ENCODE results near the gene PLEKHM3. TPM values are rescaled to one million over a fixed set of nuclear protein-coding genes. Genes with fewer than 3 reads are reported as not detected.

Gene PLEKHM3
- total and polyA plus RNA-seq, 4 donors = 15.6 to 34.5 (median 18.3) TPM

GRCh38 chr2:207784898-207785297 lies 240.4 kb downstream of the PLEKHM3 start:
- H3K4me1 ChIP-seq (ENCODE audit: control insufficient read depth, insufficient read depth, low read length) = no peaks in the 10 kb centered on the region
- H3K9me3 ChIP-seq (ENCODE audit: control insufficient read depth, insufficient read depth, low read length) = no peaks in the 10 kb centered on the region
- H3K4me3 ChIP-seq (ENCODE audit: low read depth, low read length) = no peak overlapping the region
- H3K27ac ChIP-seq (ENCODE audit: low read depth, low read length) = no peak overlapping the region
- 100% methylated on average over 4 of the region's 5 CpGs for WGBS (ENCODE audit: insufficient coverage)
- no peaks in the 10 kb centered on the region for H3K36me3 ChIP-seq (ENCODE audit: control insufficient read depth, insufficient read depth, low read length)
- no peaks in the 10 kb centered on the region for H3K27me3 ChIP-seq (ENCODE audit: control insufficient read depth, insufficient read depth, low read length)
- no peak for DNase-seq (ENCODE audit: low read depth in 4 of 6, low spot score in 6 of 6)

GRCh38 chr2:207783514-207783913 lies 241.8 kb downstream of the PLEKHM3 start:
- H3K27ac ChIP-seq (ENCODE audit: low read depth, low read length) = no peak overlapping the region
- H3K27me3 ChIP-seq (ENCODE audit: control insufficient read depth, insufficient read depth, low read length) = no peaks in the 10 kb centered on the region
- H3K9me3 ChIP-seq (ENCODE audit: control insufficient read depth, insufficient read depth, low read length) = no peaks in the 10 kb centered on the region
- no CpG with 5 or more reads among the region's 2 CpGs for WGBS (ENCODE audit: insufficient coverage)
- DNase-seq (ENCODE audit: low read depth in 4 of 6, low spot score in 6 of 6) = no peak
- H3K36me3 ChIP-seq (ENCODE audit: control insufficient read depth, insufficient read depth, low read length) = no peaks in the 10 kb centered on the region
- no peak overlapping the region for H3K4me3 ChIP-seq (ENCODE audit: low read depth, low read length)
- H3K4me1 ChIP-seq (ENCODE audit: control insufficient read depth, insufficient read depth, low read length) = no peaks in the 10 kb centered on the region

DNA sequence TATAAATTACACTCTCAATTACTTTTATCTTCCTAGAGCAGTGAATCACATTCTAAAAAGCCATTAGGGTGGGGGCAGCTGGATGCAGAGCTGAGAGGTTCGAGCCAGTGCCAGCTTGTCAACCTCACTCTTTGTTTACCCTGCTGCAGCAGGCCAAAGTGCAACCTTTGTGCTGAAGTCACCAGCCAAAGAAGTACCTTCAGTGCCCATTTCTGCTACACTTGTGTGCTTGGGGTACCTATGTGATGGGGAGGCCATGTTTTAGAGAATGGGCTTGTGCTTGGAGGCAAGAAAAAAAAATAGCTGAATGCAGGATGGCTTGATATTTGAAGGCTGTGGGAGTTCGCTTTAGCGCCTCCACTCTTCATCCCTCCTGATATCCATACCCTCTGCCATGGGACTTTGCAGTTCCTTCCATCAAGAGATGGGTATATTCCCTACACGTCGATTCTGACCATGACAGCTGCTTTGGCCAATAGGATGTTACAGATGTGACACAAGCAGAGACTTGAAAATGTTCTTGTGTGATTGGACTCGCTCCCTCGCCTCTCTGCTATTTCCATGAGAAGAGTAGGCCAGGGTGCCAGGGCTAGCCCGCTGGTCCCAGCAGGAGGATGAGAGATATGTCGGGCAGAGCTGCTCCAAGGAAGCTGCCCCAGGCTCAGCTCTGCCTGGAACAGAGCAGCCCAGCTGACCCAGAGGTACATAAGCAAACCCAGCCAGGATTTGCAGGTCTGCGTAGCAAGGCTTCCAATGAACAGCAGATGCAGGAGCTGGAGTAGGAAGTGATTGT lies 242.9 kb downstream of the PLEKHM3 start:
- H3K27me3 ChIP-seq (ENCODE audit: control insufficient read depth, insufficient read depth, low read length) = no peaks in the 10 kb centered on the region
- no peak overlapping the region for H3K4me3 ChIP-seq (ENCODE audit: low read depth, low read length)
- 80% methylated on average over 8 of the region's 10 CpGs for WGBS (ENCODE audit: insufficient coverage)
- H3K9me3 ChIP-seq (ENCODE audit: control insufficient read depth, insufficient read depth, low read length) = no peaks in the 10 kb centered on the region
- H3K27ac ChIP-seq (ENCODE audit: low read depth, low read length) = no peak overlapping the region
- H3K36me3 ChIP-seq (ENCODE audit: control insufficient read depth, insufficient read depth, low read length) = no peaks in the 10 kb centered on the region
- H3K4me1 ChIP-seq (ENCODE audit: control insufficient read depth, insufficient read depth, low read length) = no peaks in the 10 kb centered on the region
- DNase-seq (ENCODE audit: low read depth in 4 of 6, low spot score in 6 of 6) = no peak

DNA sequence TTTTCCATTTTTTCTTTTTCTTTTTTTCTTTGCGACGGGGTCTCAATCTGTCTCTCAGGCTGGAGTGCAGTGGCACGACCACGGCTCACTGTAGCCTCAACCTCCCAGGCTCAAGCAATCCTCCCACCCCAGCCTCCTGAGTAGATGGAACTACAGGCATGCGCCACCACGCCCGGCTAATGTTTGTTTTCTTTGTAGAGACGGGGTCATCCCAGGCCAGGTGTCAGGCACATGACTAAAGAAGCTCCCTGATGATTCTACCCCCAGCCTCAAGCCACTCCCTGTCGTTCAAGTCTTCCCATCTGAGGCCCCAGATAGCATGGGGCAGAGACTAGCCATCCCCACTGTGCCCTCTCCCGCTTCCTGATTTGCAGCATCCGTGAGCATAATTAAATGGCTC lies 245.8 kb downstream of the PLEKHM3 start:
- H3K4me1 ChIP-seq (ENCODE audit: control insufficient read depth, insufficient read depth, low read length) = no peaks in the 10 kb centered on the region
- no peaks in the 10 kb centered on the region for H3K36me3 ChIP-seq (ENCODE audit: control insufficient read depth, insufficient read depth, low read length)
- no peaks in the 10 kb centered on the region for H3K9me3 ChIP-seq (ENCODE audit: control insufficient read depth, insufficient read depth, low read length)
- DNase-seq (ENCODE audit: low read depth in 4 of 6, low spot score in 6 of 6) = no peak
- H3K27me3 ChIP-seq (ENCODE audit: control insufficient read depth, insufficient read depth, low read length) = no peaks in the 10 kb centered on the region
- H3K27ac ChIP-seq (ENCODE audit: low read depth, low read length) = no peak overlapping the region
- 68% methylated on average over 5 of the region's 11 CpGs for WGBS (ENCODE audit: insufficient coverage)
- no peak overlapping the region for H3K4me3 ChIP-seq (ENCODE audit: low read depth, low read length)

GRCh38 chr2:207778298-207778882 lies 246.9 kb downstream of the PLEKHM3 start:
- Histone ChIP-seq H3K27me3 (ENCODE audit: control insufficient read depth, insufficient read depth, low read length) (no peaks in the 10 kb centered on the region), H3K27ac (ENCODE audit: low read depth, low read length) (no peak overlapping the region), H3K4me1 (ENCODE audit: control insufficient read depth, insufficient read depth, low read length) (no peaks in the 10 kb centered on the region), H3K4me3 (ENCODE audit: low read depth, low read length) (no peak overlapping the region), H3K36me3 (ENCODE audit: control insufficient read depth, insufficient read depth, low read length) (no peaks in the 10 kb centered on the region), H3K9me3 (ENCODE audit: control insufficient read depth, insufficient read depth, low read length) (no peaks in the 10 kb centered on the region)
- WGBS (ENCODE audit: insufficient coverage) = no CpG with 5 or more reads among the region's 4 CpGs
- no peak for DNase-seq (ENCODE audit: low read depth in 4 of 6, low spot score in 6 of 6)

- H3K9me3 ChIP-seq (ENCODE audit: control insufficient read depth, insufficient read depth, low read length) = no peaks in the 10 kb centered on the region
- no peak overlapping the region for H3K27ac ChIP-seq (ENCODE audit: low read depth, low read length)
- WGBS (ENCODE audit: insufficient coverage) = 87% methylated on average over 3 of the region's 6 CpGs
- H3K36me3 ChIP-seq (ENCODE audit: control insufficient read depth, insufficient read depth, low read length) = no peaks in the 10 kb centered on the region
- H3K27me3 ChIP-seq (ENCODE audit: control insufficient read depth, insufficient read depth, low read length) = no peaks in the 10 kb centered on the region
- H3K4me3 ChIP-seq (ENCODE audit: low read depth, low read length) = no peak overlapping the region
- DNase-seq (ENCODE audit: low read depth in 4 of 6, low spot score in 6 of 6) = no peak
- H3K4me1 ChIP-seq (ENCODE audit: control insufficient read depth, insufficient read depth, low read length) = no peaks in the 10 kb centered on the region
These were observed 248.2 kb downstream of the PLEKHM3 start for GRCh38 chr2:207777124-207777523.

DNA sequence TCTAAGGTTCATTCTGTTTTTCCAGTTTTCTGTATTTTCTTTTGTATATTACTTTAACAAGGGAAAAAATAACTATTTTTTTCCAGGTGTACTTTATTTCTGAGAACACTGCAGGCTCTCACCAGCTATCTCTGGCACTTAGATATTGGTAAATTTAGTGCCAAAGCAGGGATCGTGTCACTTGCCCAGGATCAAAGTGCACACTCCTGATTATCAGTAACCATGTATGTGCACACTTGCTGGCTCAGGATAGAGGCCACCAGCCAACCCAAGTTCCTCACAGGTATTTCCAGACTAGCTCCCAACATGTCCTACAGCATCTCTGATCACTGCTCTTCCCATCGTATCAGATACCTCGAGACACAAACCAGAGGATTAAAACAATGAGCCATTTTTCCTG lies 249.9 kb downstream of the PLEKHM3 start:
- 83% methylated on average over 1 of the region's 3 CpGs for WGBS (ENCODE audit: insufficient coverage)
- no peak for DNase-seq (ENCODE audit: low read depth in 4 of 6, low spot score in 6 of 6)
- Histone ChIP-seq H3K36me3 (ENCODE audit: control insufficient read depth, insufficient read depth, low read length) (no peaks in the 10 kb centered on the region), H3K9me3 (ENCODE audit: control insufficient read depth, insufficient read depth, low read length) (no peaks in the 10 kb centered on the region), H3K27ac (ENCODE audit: low read depth, low read length) (no peak overlapping the region), H3K4me1 (ENCODE audit: control insufficient read depth, insufficient read depth, low read length) (peaks cover 5% of the 10 kb centered on the region), H3K4me3 (ENCODE audit: low read depth, low read length) (no peak overlapping the region), H3K27me3 (ENCODE audit: control insufficient read depth, insufficient read depth, low read length) (no peaks in the 10 kb centered on the region)

- WGBS (ENCODE audit: insufficient coverage) = 75% methylated on average over 9 of the region's 13 CpGs
- no peak for DNase-seq (ENCODE audit: low read depth in 4 of 6, low spot score in 6 of 6)
- H3K36me3 ChIP-seq (ENCODE audit: control insufficient read depth, insufficient read depth, low read length) = peaks cover under 1% of the 10 kb centered on the region
- peaks cover 26% of the 10 kb centered on the region for H3K4me1 ChIP-seq (ENCODE audit: control insufficient read depth, insufficient read depth, low read length)
- H3K27me3 ChIP-seq (ENCODE audit: control insufficient read depth, insufficient read depth, low read length) = peaks cover 6% of the 10 kb centered on the region
- no peaks in the 10 kb centered on the region for H3K9me3 ChIP-seq (ENCODE audit: control insufficient read depth, insufficient read depth, low read length)
- no peak overlapping the region for H3K4me3 ChIP-seq (ENCODE audit: low read depth, low read length)
- no peak overlapping the region for H3K27ac ChIP-seq (ENCODE audit: low read depth, low read length)
These were observed 252.5 kb downstream of the PLEKHM3 start for GRCh38 chr2:207772844-207773205.

DNA sequence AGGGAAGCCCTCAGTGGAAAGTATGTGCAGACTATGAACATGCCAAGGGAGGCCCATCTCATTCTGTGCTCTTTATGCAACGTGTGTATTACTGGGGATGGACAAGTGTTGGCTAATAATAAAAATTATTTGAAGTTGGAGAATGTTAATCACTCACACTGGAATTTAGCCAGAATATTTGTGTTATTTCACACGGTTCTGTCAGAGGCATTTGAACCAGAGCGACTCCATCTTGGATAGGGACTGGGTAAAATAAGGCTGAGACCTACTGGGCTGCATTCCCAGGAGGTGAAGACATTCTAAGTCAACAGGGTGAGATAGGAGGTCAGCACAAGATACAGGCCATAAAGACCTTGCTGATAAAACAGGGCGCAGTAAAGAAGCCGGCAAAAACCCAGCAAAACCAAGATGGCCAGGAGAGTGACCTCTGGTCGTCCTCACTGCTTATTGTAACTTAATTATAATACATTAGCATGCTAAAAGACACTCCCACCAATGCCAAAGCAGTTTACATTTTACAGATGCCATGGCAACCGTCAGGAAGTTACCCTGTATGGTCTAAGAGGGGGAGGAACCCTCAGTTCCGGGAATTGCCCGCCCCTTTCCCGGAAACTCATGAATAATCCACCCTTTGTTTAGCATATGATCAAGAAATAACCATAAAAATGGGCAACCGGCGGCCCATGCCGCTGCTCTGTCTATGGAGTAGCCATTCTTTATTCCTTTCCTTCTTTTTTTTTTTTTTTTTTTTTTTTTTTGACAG lies 253.1 kb downstream of the PLEKHM3 start:
- peaks cover 31% of the 10 kb centered on the region for H3K4me1 ChIP-seq (ENCODE audit: control insufficient read depth, insufficient read depth, low read length)
- DNase-seq (ENCODE audit: low read depth in 4 of 6, low spot score in 6 of 6) = peak in 2 of 6 donors; percentile 45 to 58
- WGBS (ENCODE audit: insufficient coverage) = 83% methylated on average over 2 of the region's 13 CpGs
- H3K36me3 ChIP-seq (ENCODE audit: control insufficient read depth, insufficient read depth, low read length) = peaks cover 6% of the 10 kb centered on the region
- H3K9me3 ChIP-seq (ENCODE audit: control insufficient read depth, insufficient read depth, low read length) = no peaks in the 10 kb centered on the region
- H3K27ac ChIP-seq (ENCODE audit: low read depth, low read length) = no peak overlapping the region
- H3K4me3 ChIP-seq (ENCODE audit: low read depth, low read length) = no peak overlapping the region
- peaks cover 12% of the 10 kb centered on the region for H3K27me3 ChIP-seq (ENCODE audit: control insufficient read depth, insufficient read depth, low read length)
